ENCODE data around the gene YEATS2.

Gene YEATS2

DNA sequence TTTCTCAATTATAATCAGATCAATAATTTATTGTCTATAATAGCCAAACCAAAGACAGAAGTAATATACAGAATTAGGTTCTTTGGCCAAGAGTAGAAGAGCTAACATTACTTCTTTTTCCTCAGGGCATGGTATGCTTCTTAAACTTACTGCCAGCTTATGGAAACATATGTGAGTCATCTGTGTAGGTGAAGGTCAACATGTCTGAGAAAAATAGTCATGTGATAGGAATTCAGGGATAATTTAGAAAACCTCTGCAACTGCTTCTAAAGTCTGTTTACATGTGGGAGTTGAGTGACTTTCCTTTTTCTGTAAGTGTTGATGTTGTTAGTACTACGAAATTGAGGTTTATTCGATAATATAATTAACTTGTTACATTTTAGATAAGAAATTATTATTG lies 147.0 kb downstream of the YEATS2 start:
- DNase-seq: no peak

DNA sequence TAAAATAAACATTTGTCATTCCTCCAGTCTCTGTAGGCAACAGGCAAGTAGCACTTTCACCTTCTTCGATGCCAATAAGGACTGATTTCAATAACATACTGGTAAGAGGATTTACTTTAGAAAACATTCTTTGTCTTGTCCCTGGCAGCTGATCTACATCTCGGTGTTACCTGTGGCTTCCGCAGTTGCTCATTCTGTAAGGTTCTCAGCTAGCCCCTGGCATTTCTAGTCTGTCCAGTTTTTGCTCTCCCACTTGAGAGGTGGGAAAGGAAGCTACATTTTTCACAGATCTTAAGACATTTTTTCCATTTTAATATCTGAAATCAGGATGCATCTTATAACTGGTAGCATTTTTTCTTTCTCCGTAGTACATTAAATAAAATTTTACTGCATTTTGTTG lies 147.5 kb downstream of the YEATS2 start:
- DNase-seq: no peak

DNA sequence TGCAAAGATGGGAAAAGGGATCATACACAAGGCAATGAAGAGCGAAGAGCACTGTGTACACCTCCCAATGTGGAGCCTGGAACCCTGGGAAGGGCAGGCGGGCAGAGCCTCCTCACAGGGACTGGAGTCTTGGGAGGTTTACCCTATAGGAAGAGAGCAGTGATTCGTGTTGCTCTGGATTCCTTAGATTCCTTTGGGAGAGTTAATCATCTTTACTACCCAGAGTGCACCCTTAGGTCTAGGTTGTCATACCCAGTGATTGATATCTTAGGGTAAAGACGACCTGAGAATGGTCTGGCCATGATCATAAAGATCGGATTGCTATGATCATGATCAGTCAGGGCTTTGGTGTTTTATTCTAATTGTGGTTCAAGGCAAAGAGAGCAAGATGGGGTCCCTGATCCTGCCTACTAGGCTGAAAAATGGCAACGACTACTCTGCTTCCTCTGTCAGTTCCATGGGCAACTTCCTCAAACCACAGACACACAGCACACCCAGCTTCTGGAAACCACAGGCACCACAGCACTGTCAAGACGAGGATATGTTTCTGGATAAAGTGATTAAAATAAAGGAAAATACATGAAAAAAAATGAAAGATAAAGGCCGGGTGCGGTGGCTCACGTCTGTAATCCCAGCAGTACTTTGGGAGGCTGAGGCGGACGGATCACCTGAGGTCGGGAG lies 148.2 kb downstream of the YEATS2 start:
- no peak for DNase-seq

DNA sequence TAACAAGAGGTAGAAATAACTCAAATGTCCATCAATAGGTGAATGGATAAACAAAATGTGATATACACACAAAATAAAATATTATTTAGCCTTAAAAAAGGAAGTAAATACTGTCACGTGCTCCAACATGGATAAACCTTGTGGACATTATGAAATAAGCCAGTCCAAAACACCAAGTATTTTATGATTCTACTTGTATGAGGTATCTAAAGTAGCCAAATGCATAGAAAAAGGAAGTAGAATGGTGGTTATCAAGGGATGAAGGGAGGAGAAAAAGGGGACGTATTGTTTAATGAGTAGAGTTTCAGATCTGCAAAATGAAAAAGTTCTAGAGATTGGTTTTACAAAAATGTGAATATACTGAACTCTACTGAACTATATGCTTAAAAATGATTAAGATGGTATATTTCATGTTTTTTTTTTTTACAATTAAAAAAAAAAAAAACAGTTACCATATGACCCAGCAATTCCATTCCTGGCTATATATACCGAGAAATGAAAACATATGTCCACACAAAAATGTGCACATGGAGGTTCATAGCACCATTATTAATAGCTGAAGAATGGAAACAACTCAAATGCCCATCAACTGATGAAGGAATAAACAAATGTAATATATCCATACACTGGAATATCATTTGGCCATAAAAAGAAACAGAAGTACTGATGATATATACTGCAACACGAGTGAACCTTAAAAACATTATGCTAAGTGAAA lies 156.9 kb downstream of the YEATS2 start:
- DNase-seq: no peak

DNA sequence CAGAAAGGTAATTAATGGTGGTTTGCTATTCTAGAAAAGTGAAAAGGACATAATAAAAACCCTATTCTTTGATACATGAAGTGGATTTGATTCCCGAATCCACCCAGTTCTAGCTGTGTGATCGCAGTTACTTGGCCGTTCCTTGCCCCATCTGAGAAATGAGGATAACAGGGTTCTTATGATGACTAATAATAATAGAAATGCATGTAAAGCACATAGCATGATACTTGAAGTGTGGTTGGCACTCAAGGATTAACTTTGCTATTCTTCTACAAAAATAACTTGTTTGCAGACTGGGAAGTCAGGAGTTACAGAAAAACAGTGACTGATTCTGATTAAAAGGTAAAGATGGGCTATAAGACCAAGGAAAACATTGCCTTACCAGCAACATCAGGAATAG lies 160.3 kb downstream of the YEATS2 start:
- DNase-seq: no peak

Data from right forelimb (tissue), 1 donor.